BE2C (cell line): ENCODE results near the gene NOL6.
A peak's percentile ranks its signal among the peaks of the same experiment; 100 is the strongest.
"Not testable (repeated sequence)": the region's sequence is repeated elsewhere in the genome, so short reads cannot be mapped to it uniquely, and the experiment has no call there.

Source experiments
- DNase-seq: peaks from one replicate; pipeline ENCODE4 v3.0.0-alpha.2; 2020
- H3K27me3 ChIP-seq: fragments of 250-450 bp; sonication (Bioruptor Pico); 2 replicates; pipeline ENCODE4 v1.5.1; 2020; ENCODE audit warnings: mild to moderate bottlenecking
- H3K36me3 ChIP-seq: fragments of 250-450 bp; sonication (Bioruptor Pico); 2 replicates; pipeline ENCODE4 v1.5.1; 2020; ENCODE audit warnings: mild to moderate bottlenecking
- H3K4me1 ChIP-seq: fragments of 250-450 bp; sonication (Bioruptor Pico); 2 replicates; pipeline ENCODE4 v1.5.1; 2020
- H3K4me3 ChIP-seq: 2 replicates; pipeline ENCODE4 v1.5.1; 2011; ENCODE audit warnings: low read depth, low read length
- H3K9me3 ChIP-seq: fragments of 250-450 bp; sonication (Bioruptor Pico); 2 replicates; pipeline ENCODE4 v1.5.1; 2020
- TF ChIP-seq, protein P1 (sequence below): IDR thresholded peaks from 2 replicates; pipeline ENCODE4 v1.5.1; 2012; ENCODE audit warnings: mild to moderate bottlenecking, low read depth, low read length

NOL6 gene

GRCh38 chr9:33429256-33429985 lies 44.3 kb downstream of the NOL6 start:
- TF ChIP-seq, protein P1, sequence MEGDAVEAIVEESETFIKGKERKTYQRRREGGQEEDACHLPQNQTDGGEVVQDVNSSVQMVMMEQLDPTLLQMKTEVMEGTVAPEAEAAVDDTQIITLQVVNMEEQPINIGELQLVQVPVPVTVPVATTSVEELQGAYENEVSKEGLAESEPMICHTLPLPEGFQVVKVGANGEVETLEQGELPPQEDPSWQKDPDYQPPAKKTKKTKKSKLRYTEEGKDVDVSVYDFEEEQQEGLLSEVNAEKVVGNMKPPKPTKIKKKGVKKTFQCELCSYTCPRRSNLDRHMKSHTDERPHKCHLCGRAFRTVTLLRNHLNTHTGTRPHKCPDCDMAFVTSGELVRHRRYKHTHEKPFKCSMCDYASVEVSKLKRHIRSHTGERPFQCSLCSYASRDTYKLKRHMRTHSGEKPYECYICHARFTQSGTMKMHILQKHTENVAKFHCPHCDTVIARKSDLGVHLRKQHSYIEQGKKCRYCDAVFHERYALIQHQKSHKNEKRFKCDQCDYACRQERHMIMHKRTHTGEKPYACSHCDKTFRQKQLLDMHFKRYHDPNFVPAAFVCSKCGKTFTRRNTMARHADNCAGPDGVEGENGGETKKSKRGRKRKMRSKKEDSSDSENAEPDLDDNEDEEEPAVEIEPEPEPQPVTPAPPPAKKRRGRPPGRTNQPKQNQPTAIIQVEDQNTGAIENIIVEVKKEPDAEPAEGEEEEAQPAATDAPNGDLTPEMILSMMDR, result no peak

DNA sequence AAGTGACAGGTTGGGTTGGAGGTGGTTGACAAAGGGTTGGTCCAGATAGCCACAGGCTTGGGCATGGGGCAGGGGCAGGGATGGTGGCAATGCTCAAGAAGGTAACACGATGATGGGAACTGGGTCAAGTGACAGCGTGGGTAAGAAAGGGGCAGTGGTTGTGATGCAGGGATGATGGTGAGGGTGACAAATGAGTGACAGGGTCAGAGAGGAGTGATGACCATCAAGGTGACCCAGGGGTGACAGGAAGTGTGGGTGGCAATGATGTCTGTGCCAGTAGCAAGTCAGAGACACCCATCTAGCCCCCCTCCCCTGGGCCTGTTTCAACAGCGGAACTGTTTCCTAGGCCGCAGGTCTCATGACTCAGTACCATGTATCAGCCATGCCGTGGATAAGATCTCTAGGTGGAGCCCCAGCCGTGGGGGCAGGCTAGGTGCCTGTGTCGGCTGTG lies 46.9 kb downstream of the NOL6 start:
- Histone ChIP-seq H3K4me1 (no peaks in the 10 kb centered on the region), H3K27me3 (no peaks in the 10 kb centered on the region), H3K9me3 (no peaks in the 10 kb centered on the region), H3K4me3 (no peak overlapping the region), H3K36me3 (no peaks in the 10 kb centered on the region)
- TF ChIP-seq, protein P1, result no peak
- peak; percentile 48 for DNase-seq

More at GRCh38 chr9:33429256-33429985, 44.3 kb downstream of the NOL6 start:
- H3K27me3 ChIP-seq, result no peaks in the 10 kb centered on the region
- no peaks in the 10 kb centered on the region for H3K36me3 ChIP-seq
- H3K9me3 ChIP-seq, result no peaks in the 10 kb centered on the region
- no peak overlapping the region for H3K4me3 ChIP-seq
- no peaks in the 10 kb centered on the region for H3K4me1 ChIP-seq
- no peak for DNase-seq

DNA sequence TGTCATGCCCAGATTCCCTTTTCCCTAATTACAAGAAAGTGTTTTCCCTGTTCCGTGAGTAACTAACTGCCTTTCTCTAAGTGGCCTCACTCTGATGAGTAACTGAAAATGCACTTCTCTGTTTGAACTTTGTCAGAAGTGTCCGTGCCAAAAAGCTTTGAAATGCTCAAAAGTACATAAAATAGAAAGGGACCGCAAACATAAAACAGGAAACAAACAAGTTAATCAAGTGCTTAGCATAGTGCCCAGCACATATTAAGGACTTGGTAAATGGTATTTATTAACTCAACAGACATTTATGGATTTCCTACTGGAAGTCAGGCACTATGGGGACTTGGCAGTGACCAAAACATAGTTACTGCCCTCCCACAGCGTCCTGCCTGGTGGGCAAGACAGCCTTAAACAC lies 48.6 kb downstream of the NOL6 start:
- Histone ChIP-seq H3K4me1 (no peaks in the 10 kb centered on the region), H3K4me3 (no peak overlapping the region), H3K36me3 (no peaks in the 10 kb centered on the region), H3K9me3 (no peaks in the 10 kb centered on the region), H3K27me3 (no peaks in the 10 kb centered on the region)
- no peak for DNase-seq
- TF ChIP-seq, protein P1, result no peak

GRCh38 chr9:33424492-33424891 lies 49.2 kb downstream of the NOL6 start:
- not testable (repeated sequence) for H3K9me3 ChIP-seq, H3K4me3 ChIP-seq, H3K36me3 ChIP-seq, H3K4me1 ChIP-seq, H3K27me3 ChIP-seq, DNase-seq

GRCh38 chr9:33424043-33424442 lies 49.7 kb downstream of the NOL6 start:
- H3K4me3 ChIP-seq, H3K27me3 ChIP-seq, H3K4me1 ChIP-seq: not testable (repeated sequence)

DNA sequence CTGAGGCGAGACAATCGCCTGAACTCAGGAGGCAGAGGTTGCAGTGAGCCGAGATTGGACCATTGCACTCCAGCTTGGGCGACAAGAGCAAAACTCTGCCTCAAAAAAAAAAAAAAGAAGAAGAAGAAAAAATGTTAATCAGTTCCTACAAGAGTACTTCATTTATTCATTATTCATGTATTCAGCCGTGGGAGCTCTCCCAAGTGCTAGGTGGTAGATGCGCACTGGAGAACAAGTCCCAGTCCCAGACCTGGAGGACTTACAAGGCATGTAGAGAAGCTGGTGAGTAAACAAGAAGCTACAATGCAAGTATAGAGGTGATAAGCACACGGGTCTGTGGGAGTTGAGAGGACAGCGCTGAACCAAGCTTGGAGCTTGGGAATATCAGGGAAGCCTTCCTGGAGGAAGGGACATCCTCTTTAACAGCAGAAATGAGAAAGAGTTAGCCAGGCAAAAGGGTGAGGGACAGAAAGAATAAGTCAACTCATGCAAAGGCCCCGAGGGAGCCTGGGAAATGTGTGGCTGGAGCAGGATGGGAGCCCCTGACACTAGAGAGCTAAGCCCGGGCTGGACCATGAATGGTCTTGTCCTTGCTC lies 53.9 kb downstream of the NOL6 start:
- Histone ChIP-seq H3K9me3 (no peaks in the 10 kb centered on the region), H3K4me3 (no peak overlapping the region), H3K36me3 (no peaks in the 10 kb centered on the region), H3K4me1 (no peaks in the 10 kb centered on the region), H3K27me3 (no peaks in the 10 kb centered on the region)
- TF ChIP-seq, protein P1, result no peak
- DNase-seq, result no peak

More at GRCh38 chr9:33424043-33424442, 49.7 kb downstream of the NOL6 start:
- H3K9me3 ChIP-seq, DNase-seq, H3K36me3 ChIP-seq: not testable (repeated sequence)

GRCh38 chr9:33418090-33418489 lies 55.6 kb downstream of the NOL6 start:
- Histone ChIP-seq H3K36me3 (no peaks in the 10 kb centered on the region), H3K4me3 (no peak overlapping the region), H3K4me1 (no peaks in the 10 kb centered on the region), H3K27me3 (no peaks in the 10 kb centered on the region), H3K9me3 (no peaks in the 10 kb centered on the region)
- TF ChIP-seq, protein P1, result no peak
- no peak for DNase-seq
